ENCODE data around the gene YAP1.
A peak's percentile ranks its signal among the peaks of the same experiment; 100 is the strongest.

The YAP1 gene

GRCh38 chr11:102135256-102135655, 25.0 kb downstream of the YAP1 start:
- H3K4me1 ChIP-seq: peaks cover 30% of the 10 kb centered on the region
- in situ Hi-C loops (cut with MboI; ENCODE audit: low sequenced_read_pairs): no loop called here
- H3K9me3 ChIP-seq: no peaks in the 10 kb centered on the region
- DNase-seq (ENCODE audit: low spot score in 2 of 2): no peak
- no peaks in the 10 kb centered on the region for H3K27me3 ChIP-seq (ENCODE audit: low read depth)
- no peaks in the 10 kb centered on the region for H3K36me3 ChIP-seq (replicated peaks)
- no peak overlapping the region for H3K4me3 ChIP-seq

GRCh38 chr11:102138223-102138622, 28.0 kb downstream of the YAP1 start:
- no peaks in the 10 kb centered on the region for H3K36me3 ChIP-seq (replicated peaks)
- in situ Hi-C loops (cut with MboI; ENCODE audit: low sequenced_read_pairs): no loop called here
- no peaks in the 10 kb centered on the region for H3K27me3 ChIP-seq (ENCODE audit: low read depth)
- peaks cover 20% of the 10 kb centered on the region for H3K4me1 ChIP-seq
- no peak overlapping the region for H3K4me3 ChIP-seq
- no peaks in the 10 kb centered on the region for H3K9me3 ChIP-seq
- DNase-seq (ENCODE audit: low spot score in 2 of 2): peak; percentile 11 to 15

- H3K36me3 ChIP-seq (replicated peaks): no peaks in the 10 kb centered on the region
- peak in 1 of 2 experiments; percentile 20 for DNase-seq (ENCODE audit: low spot score in 2 of 2)
- in situ Hi-C loops (cut with MboI; ENCODE audit: low sequenced_read_pairs): no loop called here
- H3K9me3 ChIP-seq: no peaks in the 10 kb centered on the region
- peaks cover 20% of the 10 kb centered on the region for H3K4me1 ChIP-seq
- H3K4me3 ChIP-seq: no peak overlapping the region
- H3K27me3 ChIP-seq (ENCODE audit: low read depth): no peaks in the 10 kb centered on the region
These were observed 28.4 kb downstream of the YAP1 start for GRCh38 chr11:102138670-102139069.

GRCh38 chr11:102139081-102139498, 28.8 kb downstream of the YAP1 start:
- H3K4me3 ChIP-seq: no peak overlapping the region
- no peaks in the 10 kb centered on the region for H3K9me3 ChIP-seq
- no peaks in the 10 kb centered on the region for H3K27me3 ChIP-seq (ENCODE audit: low read depth)
- no peaks in the 10 kb centered on the region for H3K36me3 ChIP-seq (replicated peaks)
- DNase-seq (ENCODE audit: low spot score in 2 of 2): peak; percentile 16 to 38
- in situ Hi-C loops (cut with MboI; ENCODE audit: low sequenced_read_pairs): no loop called here
- H3K4me1 ChIP-seq: peaks cover 21% of the 10 kb centered on the region

- peaks cover 36% of the 10 kb centered on the region for H3K4me1 ChIP-seq
- no peaks in the 10 kb centered on the region for H3K36me3 ChIP-seq (replicated peaks)
- in situ Hi-C loops (cut with MboI; ENCODE audit: low sequenced_read_pairs): no loop called here
- H3K9me3 ChIP-seq: no peaks in the 10 kb centered on the region
- H3K27me3 ChIP-seq (ENCODE audit: low read depth): no peaks in the 10 kb centered on the region
- H3K4me3 ChIP-seq: no peak overlapping the region
- no peak for DNase-seq (ENCODE audit: low spot score in 2 of 2)
These were observed 32.1 kb downstream of the YAP1 start for GRCh38 chr11:102142333-102142732.

GRCh38 chr11:102143867-102144266, 33.6 kb downstream of the YAP1 start:
- in situ Hi-C loops (cut with MboI; ENCODE audit: low sequenced_read_pairs): no loop called here
- no peaks in the 10 kb centered on the region for H3K9me3 ChIP-seq
- no peaks in the 10 kb centered on the region for H3K36me3 ChIP-seq (replicated peaks)
- H3K4me3 ChIP-seq: no peak overlapping the region
- DNase-seq (ENCODE audit: low spot score in 2 of 2): no peak
- H3K27me3 ChIP-seq (ENCODE audit: low read depth): no peaks in the 10 kb centered on the region
- peaks cover 25% of the 10 kb centered on the region for H3K4me1 ChIP-seq

- no peak overlapping the region for H3K4me3 ChIP-seq
- H3K36me3 ChIP-seq (replicated peaks): no peaks in the 10 kb centered on the region
- no peaks in the 10 kb centered on the region for H3K27me3 ChIP-seq (ENCODE audit: low read depth)
- H3K4me1 ChIP-seq: peaks cover 17% of the 10 kb centered on the region
- in situ Hi-C loops (cut with MboI; ENCODE audit: low sequenced_read_pairs): no loop called here
- no peaks in the 10 kb centered on the region for H3K9me3 ChIP-seq
- DNase-seq (ENCODE audit: low spot score in 2 of 2): peak; percentile 55 to 69
These were observed 34.4 kb downstream of the YAP1 start for GRCh38 chr11:102144357-102145355.

- Histone ChIP-seq H3K9me3 (no peaks in the 10 kb centered on the region), H3K36me3 (replicated peaks) (no peaks in the 10 kb centered on the region), H3K4me1 (peaks cover 16% of the 10 kb centered on the region), H3K4me3 (no peak overlapping the region), H3K27me3 (ENCODE audit: low read depth) (no peaks in the 10 kb centered on the region)
- in situ Hi-C loops (cut with MboI; ENCODE audit: low sequenced_read_pairs): no loop called here
- DNase-seq (ENCODE audit: low spot score in 2 of 2): no peak
These were observed 36.8 kb downstream of the YAP1 start for GRCh38 chr11:102147015-102147414.

- H3K9me3 ChIP-seq: no peaks in the 10 kb centered on the region
- no peak for DNase-seq (ENCODE audit: low spot score in 2 of 2)
- peaks cover 16% of the 10 kb centered on the region for H3K4me1 ChIP-seq
- no peaks in the 10 kb centered on the region for H3K36me3 ChIP-seq (replicated peaks)
- no peaks in the 10 kb centered on the region for H3K27me3 ChIP-seq (ENCODE audit: low read depth)
- H3K4me3 ChIP-seq: no peak overlapping the region
- in situ Hi-C loops (cut with MboI; ENCODE audit: low sequenced_read_pairs): no loop called here
These were observed 37.4 kb downstream of the YAP1 start for GRCh38 chr11:102147632-102148031.

GRCh38 chr11:102148059-102148458, 37.8 kb downstream of the YAP1 start:
- Histone ChIP-seq H3K27me3 (ENCODE audit: low read depth) (no peaks in the 10 kb centered on the region), H3K4me1 (peaks cover 16% of the 10 kb centered on the region), H3K36me3 (replicated peaks) (no peaks in the 10 kb centered on the region), H3K9me3 (no peaks in the 10 kb centered on the region), H3K4me3 (no peak overlapping the region)
- no peak for DNase-seq (ENCODE audit: low spot score in 2 of 2)
- in situ Hi-C loops (cut with MboI; ENCODE audit: low sequenced_read_pairs): no loop called here

- in situ Hi-C loops (cut with MboI; ENCODE audit: low sequenced_read_pairs): no loop called here
- Histone ChIP-seq H3K9me3 (no peaks in the 10 kb centered on the region), H3K4me1 (peaks cover 4% of the 10 kb centered on the region)
These were observed 41.7 kb downstream of the YAP1 start for GRCh38 chr11:102151784-102152525.

GRCh38 chr11:102153082-102153481, 42.8 kb downstream of the YAP1 start:
- DNase-seq (ENCODE audit: low spot score in 2 of 2): no peak
- Histone ChIP-seq H3K4me3 (no peak overlapping the region), H3K27me3 (ENCODE audit: low read depth) (no peaks in the 10 kb centered on the region), H3K4me1 (peaks cover 15% of the 10 kb centered on the region), H3K36me3 (replicated peaks) (no peaks in the 10 kb centered on the region), H3K9me3 (no peaks in the 10 kb centered on the region)
- in situ Hi-C loops (cut with MboI; ENCODE audit: low sequenced_read_pairs): no loop called here

More at GRCh38 chr11:102151784-102152525, 41.7 kb downstream of the YAP1 start:
- Histone ChIP-seq H3K27me3 (ENCODE audit: low read depth) (no peaks in the 10 kb centered on the region), H3K36me3 (replicated peaks) (no peaks in the 10 kb centered on the region), H3K4me3 (no peak overlapping the region)
- no peak for DNase-seq (ENCODE audit: low spot score in 2 of 2)

- H3K27me3 ChIP-seq (ENCODE audit: low read depth): no peaks in the 10 kb centered on the region
- in situ Hi-C loops (cut with MboI; ENCODE audit: low sequenced_read_pairs): no loop called here
- H3K36me3 ChIP-seq (replicated peaks): no peaks in the 10 kb centered on the region
- H3K4me1 ChIP-seq: peaks cover 20% of the 10 kb centered on the region
- H3K9me3 ChIP-seq: no peaks in the 10 kb centered on the region
- H3K4me3 ChIP-seq: no peak overlapping the region
- no peak for DNase-seq (ENCODE audit: low spot score in 2 of 2)
These were observed 44.6 kb downstream of the YAP1 start for GRCh38 chr11:102154806-102155205.

- H3K4me3 ChIP-seq: no peak overlapping the region
- in situ Hi-C loops (cut with MboI; ENCODE audit: low sequenced_read_pairs): no loop called here
- no peaks in the 10 kb centered on the region for H3K9me3 ChIP-seq
- peaks cover 20% of the 10 kb centered on the region for H3K4me1 ChIP-seq
- no peak for DNase-seq (ENCODE audit: low spot score in 2 of 2)
- no peaks in the 10 kb centered on the region for H3K36me3 ChIP-seq (replicated peaks)
- no peaks in the 10 kb centered on the region for H3K27me3 ChIP-seq (ENCODE audit: low read depth)
These were observed 45.4 kb downstream of the YAP1 start for GRCh38 chr11:102155676-102156075.

Measured in HAP-1 (cell line).